Lower lobe of right lung (tissue), 2 donors: ENCODE data around the gene LIX1L. TPM values are rescaled to one million over a fixed set of nuclear protein-coding genes. Genes with fewer than 3 reads are reported as not detected.

Experiments
- ATAC-seq, 2 donors: fragments of 200-7000 bp; cut with Tn5 transposase; one replicate each; pipeline ENCODE4 v1.9.1; 2020 to 2022; ENCODE audit warnings: mild to moderate bottlenecking in 2 of 2, moderate library complexity in 2 of 2
- DNase-seq: peaks from one replicate; pipeline ENCODE4 v3.0.0-alpha.2; 2020
- H3K27ac ChIP-seq: fragments of 200-600 bp; one replicate; pipeline ENCODE4 v1.8.0; 2022
- H3K27me3 ChIP-seq: fragments of 200-600 bp; one replicate; pipeline ENCODE4 v1.8.0; 2022; ENCODE audit warnings: low read depth
- H3K36me3 ChIP-seq: fragments of 200-600 bp; one replicate; pipeline ENCODE4 v1.8.0; 2022; ENCODE audit warnings: mild to moderate bottlenecking
- H3K4me1 ChIP-seq: fragments of 200-600 bp; one replicate; pipeline ENCODE4 v1.8.0; 2022
- H3K4me3 ChIP-seq: fragments of 200-600 bp; one replicate; pipeline ENCODE4 v1.8.0; 2022; ENCODE audit warnings: mild to moderate bottlenecking
- H3K9me3 ChIP-seq: fragments of 200-600 bp; one replicate; pipeline ENCODE4 v1.8.0; 2022
- intact Hi-C: fragments of 100-400 bp; cut with DNase I; formaldehyde crosslinking; loops from one replicate; pipeline ENCODE4 v1.11.0; 2022
- total RNA-seq: library from RNA; stranded (reverse); fragmentation: NEBNext Ultra II Directional; extraction: Animal tissue kit (Norgen Biotek cat#: 25700); gene quantifications from one replicate; pipeline ENCODE4 v1.2.1, GENCODE V29; 2021
- TF ChIP-seq, protein P1 (sequence below): fragments of 200-600 bp; IDR thresholded peaks from one replicate; pipeline ENCODE4 v1.8.0; 2022; ENCODE audit warnings: antibody characterized with exemption, mild to moderate bottlenecking
- donor health status: DM: no; HTN: yes; CAD: no; lungs with severe emphysema.

LIX1L gene
- total RNA-seq, 1 donor from 2014 or later, result 30.9 TPM

DNA sequence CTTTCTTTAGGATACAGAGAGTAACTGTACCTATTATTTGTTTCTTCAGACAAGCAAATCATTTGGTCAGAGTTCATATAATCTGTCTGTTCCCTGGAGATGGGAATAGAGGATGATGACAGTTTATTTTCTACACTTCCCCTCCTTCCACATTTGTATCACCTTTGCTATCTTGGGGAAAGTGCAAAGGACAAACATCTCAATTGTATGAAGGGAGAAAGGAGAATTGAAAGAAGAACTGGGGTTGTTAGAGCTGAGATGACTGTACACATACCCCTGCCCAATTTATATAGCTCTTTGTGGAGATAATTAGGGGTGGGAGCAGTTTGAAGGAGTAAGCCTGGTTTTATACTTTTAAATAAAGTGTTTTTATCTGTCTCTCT lies 20.6 kb upstream of the LIX1L start:
- no peak for DNase-seq
- H3K4me1 ChIP-seq, result peaks cover 62% of the 10 kb centered on the region
- intact Hi-C loops, result loop anchor here (5.0 kb wide), 1 partner anchor 34 kb away; no protein-coding TSS in a partner anchor
- H3K9me3 ChIP-seq, result no peaks in the 10 kb centered on the region
- no peak for ATAC-seq
- H3K27ac ChIP-seq, result peak overlapping the region; percentile 96
- peak overlapping the region; percentile 44 for H3K4me3 ChIP-seq
- no peaks in the 10 kb centered on the region for H3K36me3 ChIP-seq
- TF ChIP-seq, protein P1, sequence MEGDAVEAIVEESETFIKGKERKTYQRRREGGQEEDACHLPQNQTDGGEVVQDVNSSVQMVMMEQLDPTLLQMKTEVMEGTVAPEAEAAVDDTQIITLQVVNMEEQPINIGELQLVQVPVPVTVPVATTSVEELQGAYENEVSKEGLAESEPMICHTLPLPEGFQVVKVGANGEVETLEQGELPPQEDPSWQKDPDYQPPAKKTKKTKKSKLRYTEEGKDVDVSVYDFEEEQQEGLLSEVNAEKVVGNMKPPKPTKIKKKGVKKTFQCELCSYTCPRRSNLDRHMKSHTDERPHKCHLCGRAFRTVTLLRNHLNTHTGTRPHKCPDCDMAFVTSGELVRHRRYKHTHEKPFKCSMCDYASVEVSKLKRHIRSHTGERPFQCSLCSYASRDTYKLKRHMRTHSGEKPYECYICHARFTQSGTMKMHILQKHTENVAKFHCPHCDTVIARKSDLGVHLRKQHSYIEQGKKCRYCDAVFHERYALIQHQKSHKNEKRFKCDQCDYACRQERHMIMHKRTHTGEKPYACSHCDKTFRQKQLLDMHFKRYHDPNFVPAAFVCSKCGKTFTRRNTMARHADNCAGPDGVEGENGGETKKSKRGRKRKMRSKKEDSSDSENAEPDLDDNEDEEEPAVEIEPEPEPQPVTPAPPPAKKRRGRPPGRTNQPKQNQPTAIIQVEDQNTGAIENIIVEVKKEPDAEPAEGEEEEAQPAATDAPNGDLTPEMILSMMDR, result no peak
- no peaks in the 10 kb centered on the region for H3K27me3 ChIP-seq

DNA sequence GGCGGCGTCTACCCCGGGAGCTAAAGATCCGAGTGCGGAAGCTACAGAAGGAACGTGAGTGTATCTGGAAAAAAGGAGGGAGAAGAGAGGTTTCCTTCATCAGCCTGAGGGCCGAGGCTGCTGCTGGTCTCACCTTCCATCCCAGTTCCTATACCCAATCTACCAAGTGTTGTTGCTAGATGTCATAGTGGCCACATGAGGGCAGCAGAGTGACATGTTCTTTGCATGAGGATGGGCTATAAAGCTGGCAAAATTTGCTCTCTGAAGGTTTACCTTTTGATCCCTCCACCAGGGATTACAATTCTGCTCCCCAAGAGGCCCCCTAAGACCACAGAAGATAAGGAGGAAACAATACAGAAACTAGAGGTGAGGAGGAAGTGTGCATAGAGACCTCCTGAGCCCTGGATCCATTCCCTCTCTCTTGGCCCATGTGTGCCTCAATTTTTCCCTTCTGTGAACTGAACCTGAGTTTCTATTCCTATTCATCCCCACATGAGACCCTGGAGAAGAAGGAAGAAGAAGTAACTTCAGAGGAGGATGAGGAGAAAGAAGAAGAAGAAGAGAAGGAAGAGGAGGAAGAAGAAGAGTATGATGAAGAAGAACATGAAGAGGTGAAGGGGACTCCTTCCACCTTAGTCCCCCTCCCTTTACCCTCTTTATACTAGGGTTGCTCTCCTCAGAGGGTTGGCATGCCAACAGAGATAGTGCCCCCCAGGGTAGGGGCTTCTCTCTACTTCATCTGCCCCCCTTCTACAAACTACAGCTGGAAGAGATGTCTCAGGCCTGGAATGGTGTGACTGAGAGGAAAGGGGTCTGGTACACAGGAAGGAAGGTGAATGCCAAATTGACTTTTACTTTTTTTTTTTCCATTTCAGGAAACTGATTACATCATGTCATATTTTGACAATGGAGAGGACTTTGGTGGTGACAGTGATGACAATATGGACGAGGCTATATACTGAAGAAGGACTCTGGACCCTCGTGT lies 20.0 kb upstream of the LIX1L start:
- TF ChIP-seq, protein P1, result peak; percentile 84
- ATAC-seq (peak; percentile 63 to 65), DNase-seq (peak; percentile 70)
- intact Hi-C loops, result loop anchor here (5.0 kb wide), 1 partner anchor 35 kb away; no protein-coding TSS in a partner anchor
- H3K4me3 ChIP-seq, result peak overlapping the region; percentile 44
- H3K27ac ChIP-seq, result peak overlapping the region; percentile 96
- H3K4me1 ChIP-seq, result peaks cover 56% of the 10 kb centered on the region
- H3K36me3 ChIP-seq, result no peaks in the 10 kb centered on the region
- no peaks in the 10 kb centered on the region for H3K27me3 ChIP-seq
- no peaks in the 10 kb centered on the region for H3K9me3 ChIP-seq

DNA sequence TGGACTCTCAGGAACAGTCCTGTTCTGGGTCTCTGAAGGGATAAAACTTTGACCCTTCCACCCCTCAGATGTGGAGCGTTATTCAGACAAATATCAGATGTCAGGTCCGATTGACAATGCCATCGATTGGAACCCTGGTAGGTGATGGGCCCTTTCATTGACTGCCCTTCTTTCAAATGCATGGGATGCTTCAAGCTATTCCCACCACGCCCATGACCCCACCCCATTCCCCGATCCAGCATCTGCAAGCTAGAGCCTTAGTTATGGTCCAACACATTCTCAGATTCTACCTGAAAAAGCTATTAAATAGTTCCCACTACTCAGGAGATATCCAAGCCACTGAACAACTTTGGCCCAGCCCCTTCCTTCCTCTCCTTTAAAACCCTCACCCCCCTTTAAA lies 19.2 kb upstream of the LIX1L start:
- H3K27ac ChIP-seq, result peak overlapping the region; percentile 96
- H3K36me3 ChIP-seq, result no peaks in the 10 kb centered on the region
- H3K4me3 ChIP-seq, result no peak overlapping the region
- H3K4me1 ChIP-seq, result peaks cover 51% of the 10 kb centered on the region
- no peaks in the 10 kb centered on the region for H3K9me3 ChIP-seq
- intact Hi-C loops, result loop anchor here (5.0 kb wide), 1 partner anchor 35 kb away; no protein-coding TSS in a partner anchor
- no peak for DNase-seq
- no peak for ATAC-seq
- TF ChIP-seq, protein P1, result no peak
- no peaks in the 10 kb centered on the region for H3K27me3 ChIP-seq

DNA sequence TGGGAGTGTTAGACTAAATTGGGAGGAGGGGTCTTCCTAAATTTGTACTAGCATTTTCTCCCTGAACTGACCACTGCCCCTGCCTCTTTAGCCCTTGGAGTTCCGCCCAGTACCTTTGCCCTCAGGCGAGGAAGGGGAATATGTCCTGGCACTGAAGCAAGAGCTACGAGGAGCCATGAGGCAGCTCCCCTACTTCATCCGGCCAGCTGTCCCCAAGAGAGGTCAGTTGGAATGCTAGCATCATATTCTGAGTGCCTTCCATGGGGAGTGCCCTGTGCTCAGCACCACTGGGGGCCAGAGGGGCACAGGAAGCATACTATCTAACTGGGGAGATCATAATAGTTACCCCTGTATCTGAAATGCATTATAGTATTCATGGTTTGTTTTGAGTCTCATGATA lies 17.4 kb upstream of the LIX1L start:
- no peak for DNase-seq
- no peak overlapping the region for H3K4me3 ChIP-seq
- H3K27me3 ChIP-seq, result no peaks in the 10 kb centered on the region
- ATAC-seq, result no peak
- H3K36me3 ChIP-seq, result no peaks in the 10 kb centered on the region
- H3K9me3 ChIP-seq, result no peaks in the 10 kb centered on the region
- TF ChIP-seq, protein P1, result no peak
- H3K4me1 ChIP-seq, result peaks cover 33% of the 10 kb centered on the region
- no peak overlapping the region for H3K27ac ChIP-seq
- intact Hi-C loops, result loop anchor here (5.0 kb wide), 1 partner anchor 37 kb away; no protein-coding TSS in a partner anchor

DNA sequence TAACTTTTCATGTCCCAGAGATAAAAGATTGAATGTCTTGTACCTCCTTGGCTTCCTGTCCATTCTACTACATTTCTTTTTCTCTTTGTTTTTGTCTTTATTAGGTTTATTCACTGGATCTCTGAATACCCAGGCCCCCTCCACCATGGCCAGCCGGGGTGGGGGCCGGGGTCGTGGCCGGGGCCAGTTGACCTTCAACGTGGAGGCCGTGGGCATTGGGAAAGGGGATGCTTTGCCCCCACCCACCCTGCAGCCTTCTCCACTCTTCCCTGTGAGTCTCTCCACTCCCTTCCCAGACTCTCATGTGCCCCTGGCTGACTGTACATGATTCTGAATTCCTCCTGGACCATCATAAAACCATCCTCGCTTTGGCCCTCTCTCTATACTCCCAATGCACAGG lies 16.9 kb upstream of the LIX1L start:
- Histone ChIP-seq H3K4me1 (peaks cover 28% of the 10 kb centered on the region), H3K36me3 (no peaks in the 10 kb centered on the region), H3K27me3 (no peaks in the 10 kb centered on the region), H3K27ac (no peak overlapping the region), H3K9me3 (no peaks in the 10 kb centered on the region), H3K4me3 (no peak overlapping the region)
- intact Hi-C loops, result loop anchor here (5.0 kb wide), 1 partner anchor 38 kb away; no protein-coding TSS in a partner anchor
- ATAC-seq, result no peak
- TF ChIP-seq, protein P1, result no peak
- no peak for DNase-seq
